DMS153 (cell line): ENCODE results near the gene SACS.
"Not testable (repeated sequence)": the region's sequence is repeated elsewhere in the genome, so short reads cannot be mapped to it uniquely, and the experiment has no call there.

Source experiments
- DNase-seq: peaks from one replicate; lab custom pipeline; 2025; lab: John Stamatoyannopoulos, UW

Gene SACS

GRCh38 chr13:23453132-23453531 lies 19.6 kb upstream of the SACS start:
- no peak for DNase-seq

DNA sequence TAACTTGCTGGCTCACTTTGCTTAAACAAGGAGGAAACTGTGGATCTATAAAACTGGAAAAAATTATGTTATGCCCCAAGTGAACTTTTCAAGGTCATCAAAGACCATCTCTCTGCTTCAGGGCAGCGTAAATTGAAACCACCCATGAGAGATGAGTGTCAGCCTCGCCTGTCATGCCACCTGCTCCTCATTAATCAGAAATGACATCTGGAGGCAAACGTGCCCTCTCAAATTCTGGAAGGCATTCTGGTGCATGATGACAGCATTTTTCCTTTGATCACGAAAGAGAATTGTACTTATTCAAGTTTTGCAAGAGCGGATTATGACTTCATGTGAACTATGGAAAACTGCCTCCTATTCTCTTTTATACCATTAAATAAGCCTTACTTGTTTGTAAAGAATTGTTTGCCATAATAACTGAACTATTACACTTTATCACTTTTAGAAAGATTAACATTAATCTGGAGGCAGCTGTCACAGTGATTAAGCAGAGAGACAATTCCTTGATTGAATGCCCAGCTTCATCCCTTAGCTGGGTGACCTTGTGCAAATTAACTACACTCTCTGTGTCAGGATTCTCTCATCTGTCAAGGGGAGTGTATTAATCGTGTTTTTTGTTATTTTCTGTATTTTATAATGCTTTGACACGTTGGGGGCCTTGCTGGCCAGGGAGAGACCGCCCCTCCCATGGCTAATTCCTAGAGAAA lies 17.0 kb upstream of the SACS start:
- peak; percentile 69 for DNase-seq

DNA sequence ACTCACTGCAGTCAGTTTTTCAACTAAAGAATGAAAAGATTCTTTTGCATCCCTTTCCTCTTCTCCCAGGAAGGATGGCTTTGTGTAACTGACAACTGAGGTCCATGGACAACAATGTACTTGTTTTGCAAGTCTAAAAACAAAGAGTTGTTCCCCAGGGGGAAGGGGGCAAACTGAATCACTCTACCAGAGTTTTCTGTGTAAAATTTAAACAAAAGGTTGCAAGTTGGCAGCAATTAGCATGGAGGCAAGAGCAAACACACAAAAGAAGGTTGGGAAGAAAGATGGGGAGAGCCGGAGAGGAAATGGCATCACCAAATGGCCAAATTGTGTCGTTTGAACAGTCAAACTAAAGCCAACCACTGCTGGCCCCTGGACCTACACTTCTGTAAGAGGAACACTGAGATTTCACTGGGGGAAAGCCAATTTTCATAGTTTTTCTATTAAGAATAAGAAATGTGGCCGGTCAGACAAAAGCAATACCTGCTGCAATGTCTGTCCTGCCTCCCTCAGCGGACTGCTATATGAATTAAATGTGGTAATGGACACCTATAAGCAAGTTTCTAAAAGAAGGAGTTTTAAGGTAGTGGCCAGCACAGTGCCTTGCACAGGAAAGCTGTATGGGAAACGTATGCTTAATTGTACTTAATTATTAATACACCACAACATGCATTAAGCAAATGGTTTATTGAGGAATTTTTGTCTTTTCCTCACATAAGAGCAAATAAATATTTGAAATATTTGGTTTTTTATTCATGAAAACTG lies 16.1 kb upstream of the SACS start:
- DNase-seq, result no peak

DNA sequence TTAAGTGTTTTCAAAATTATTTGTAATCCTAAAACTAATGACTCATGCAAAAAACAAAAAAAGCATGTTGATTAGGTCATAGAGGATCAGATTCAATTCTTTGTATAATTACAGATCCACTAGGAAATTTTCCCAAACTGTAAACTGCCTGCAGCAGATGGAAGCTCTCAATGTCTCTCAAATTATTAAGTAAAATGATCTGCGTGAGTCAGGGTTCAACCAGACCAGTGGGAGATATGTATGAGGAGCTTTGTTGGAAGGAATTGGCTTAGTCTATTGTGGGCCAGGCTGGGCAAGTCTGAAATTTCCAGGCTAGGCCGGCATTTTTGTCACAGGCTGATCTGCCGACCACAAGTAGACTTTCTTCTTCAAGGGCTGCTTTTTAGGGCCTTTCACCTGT lies 14.4 kb upstream of the SACS start:
- DNase-seq, result no peak

- DNase-seq, result no peak
Observed at GRCh38 chr13:23445794-23446193, 12.3 kb upstream of the SACS start.

- no peak for DNase-seq
Observed at GRCh38 chr13:23443878-23444277, 10.4 kb upstream of the SACS start.

DNA sequence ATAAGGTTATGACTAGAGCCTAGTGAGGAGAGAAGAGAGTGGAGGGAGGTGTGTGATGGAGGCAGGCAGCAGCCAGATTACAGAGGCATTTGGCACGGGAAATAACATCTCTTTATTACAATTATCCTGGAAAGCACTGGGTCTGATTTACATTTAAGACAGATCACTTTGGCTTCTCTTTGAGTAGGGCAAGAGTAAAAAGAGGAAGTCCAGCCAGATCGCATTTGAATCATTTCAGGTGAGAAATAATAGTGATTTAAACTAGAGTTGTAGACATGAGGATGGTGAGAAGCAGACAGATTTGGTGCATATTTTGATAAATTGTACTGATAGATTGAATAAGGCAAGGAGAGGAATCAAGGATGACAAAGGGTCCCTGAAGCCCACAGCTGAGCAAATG lies 9.6 kb upstream of the SACS start:
- no peak for DNase-seq

GRCh38 chr13:23440821-23441618 lies 7.5 kb upstream of the SACS start:
- no peak for DNase-seq

- not testable (repeated sequence) for DNase-seq
Observed at GRCh38 chr13:23440324-23440723, 6.8 kb upstream of the SACS start.

GRCh38 chr13:23437916-23438315 lies 4.4 kb upstream of the SACS start:
- DNase-seq, result no peak

- DNase-seq, result no peak
Observed at GRCh38 chr13:23436680-23437079, 3.2 kb upstream of the SACS start.

DNA sequence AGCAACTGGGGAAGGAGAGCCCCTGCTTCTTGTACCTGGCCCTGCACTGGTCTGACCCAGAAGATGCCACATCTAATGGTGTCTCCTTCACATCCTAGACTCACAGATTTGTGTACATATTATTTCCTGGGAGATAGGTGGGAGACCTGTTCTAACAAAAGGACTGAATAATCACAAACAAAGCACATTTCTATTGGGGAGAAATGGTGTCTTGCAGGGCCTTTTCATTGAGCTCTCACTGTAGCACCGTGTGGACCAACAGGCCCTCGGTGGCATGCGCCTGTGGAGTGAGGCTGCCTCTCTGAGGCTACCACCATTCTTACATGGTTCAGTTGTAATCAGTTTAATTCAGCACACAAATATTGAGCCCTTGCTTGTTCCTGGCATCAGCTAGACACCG lies 989 bp upstream of the SACS start:
- no peak for DNase-seq

GRCh38 chr13:23432626-23433025 lies 876 bp downstream of the SACS start:
- no peak for DNase-seq

GRCh38 chr13:23430664-23431063 lies 2.8 kb downstream of the SACS start:
- no peak for DNase-seq

DNA sequence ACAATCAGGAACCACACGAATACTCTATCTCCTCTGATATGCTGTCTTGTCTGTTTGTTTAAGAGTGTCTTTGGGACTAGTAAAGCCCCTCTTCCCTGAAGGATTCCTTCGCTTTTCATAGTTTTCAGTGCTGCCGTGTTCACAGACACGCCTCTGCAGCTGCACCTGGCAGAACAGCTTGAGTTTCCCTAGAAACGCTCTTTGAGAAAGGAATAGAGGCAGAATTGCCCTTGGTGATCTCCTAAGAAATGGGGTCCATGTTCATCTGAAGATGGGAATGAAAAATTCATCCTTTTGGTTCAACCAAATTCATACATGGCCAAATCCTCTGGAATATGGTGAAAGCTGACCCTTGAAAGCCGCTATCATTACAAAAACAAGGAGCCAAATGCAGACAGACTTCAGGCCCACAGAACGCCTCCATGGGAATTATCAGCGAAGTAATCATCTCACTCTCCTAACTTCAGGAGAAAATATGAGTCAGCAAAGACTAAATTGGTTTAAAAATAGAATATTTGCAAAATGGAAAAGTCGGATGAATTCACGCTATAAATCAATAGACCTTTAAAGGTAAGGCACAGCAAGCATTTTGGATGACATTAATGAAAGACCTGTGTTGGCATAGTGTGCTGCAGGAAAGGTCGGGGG lies 5.5 kb downstream of the SACS start:
- no peak for DNase-seq

GRCh38 chr13:23427342-23427843 lies 6.1 kb downstream of the SACS start:
- DNase-seq, result no peak

- DNase-seq, result no peak
Observed at GRCh38 chr13:23421596-23421995, 11.9 kb downstream of the SACS start.

- no peak for DNase-seq
Observed at GRCh38 chr13:23418776-23419683, 14.5 kb downstream of the SACS start.

GRCh38 chr13:23414682-23415081 lies 18.8 kb downstream of the SACS start:
- DNase-seq, result no peak

GRCh38 chr13:23411706-23412105 lies 21.8 kb downstream of the SACS start:
- DNase-seq, result no peak

GRCh38 chr13:23411220-23411619 lies 22.3 kb downstream of the SACS start:
- no peak for DNase-seq
